ENCODE results near the gene CNTN1. TPM values are rescaled to one million over a fixed set of nuclear protein-coding genes. Genes with fewer than 3 reads are reported as not detected.

Gene CNTN1
- total and polyA plus RNA-seq, 9 donors: 21.8 to 123 (median 44.1) TPM

GRCh38 chr12:41032386-41032785 lies 340.1 kb downstream of the CNTN1 start:
- intact Hi-C loops (cut with DNase I): no loop called here
- no peaks in the 10 kb centered on the region for H3K36me3 ChIP-seq
- TF ChIP-seq CTCF (IDR thresholded peaks at IDR 0.05): no peak
- no peak for TF ChIP-seq EP300 (IDR thresholded peaks at IDR 0.05)
- TF ChIP-seq POLR2A (IDR thresholded peaks at IDR 0.05): no peak

GRCh38 chr12:41034686-41035085 lies 342.4 kb downstream of the CNTN1 start:
- H3K36me3 ChIP-seq: no peaks in the 10 kb centered on the region
- intact Hi-C loops (cut with DNase I): no loop called here
- no peak overlapping the region for H3K27ac ChIP-seq
- DNase-seq: peak in 1 of 5 donors; percentile 25
- H3K9me3 ChIP-seq: no peaks in the 10 kb centered on the region
- H3K27me3 ChIP-seq: no peaks in the 10 kb centered on the region
- TF ChIP-seq EP300 (IDR thresholded peaks at IDR 0.05) (no peak), POLR2A (IDR thresholded peaks at IDR 0.05) (no peak), CTCF (IDR thresholded peaks at IDR 0.05) (no peak)
- 26 to 38% (median 32%) methylated on average over 1 of the region's 1 CpG for WGBS, 3 donors
- no peak overlapping the region for H3K4me3 ChIP-seq
- no peaks in the 10 kb centered on the region for H3K4me1 ChIP-seq (ENCODE audit: insufficient read depth)

More at GRCh38 chr12:41032386-41032785, 340.1 kb downstream of the CNTN1 start:
- Histone ChIP-seq H3K4me3 (no peak overlapping the region), H3K27ac (no peak overlapping the region), H3K4me1 (ENCODE audit: insufficient read depth) (no peaks in the 10 kb centered on the region), H3K9me3 (no peaks in the 10 kb centered on the region), H3K27me3 (no peaks in the 10 kb centered on the region)
- no peak for DNase-seq

- intact Hi-C loops (cut with DNase I): no loop called here
- no peaks in the 10 kb centered on the region for H3K27me3 ChIP-seq
- H3K4me3 ChIP-seq: no peak overlapping the region
- H3K9me3 ChIP-seq: no peaks in the 10 kb centered on the region
- no peaks in the 10 kb centered on the region for H3K36me3 ChIP-seq
- H3K27ac ChIP-seq: no peak overlapping the region
- TF ChIP-seq EP300 (IDR thresholded peaks at IDR 0.05): no peak
- TF ChIP-seq POLR2A (IDR thresholded peaks at IDR 0.05): no peak
- TF ChIP-seq CTCF (IDR thresholded peaks at IDR 0.05): no peak
- DNase-seq: no peak
- no peaks in the 10 kb centered on the region for H3K4me1 ChIP-seq (ENCODE audit: insufficient read depth)
Observed at GRCh38 chr12:41039461-41039860, 347.2 kb downstream of the CNTN1 start.

GRCh38 chr12:41045509-41045908 lies 353.3 kb downstream of the CNTN1 start:
- intact Hi-C loops (cut with DNase I): no loop called here
- Histone ChIP-seq H3K27me3 (no peaks in the 10 kb centered on the region), H3K4me3 (no peak overlapping the region), H3K27ac (no peak overlapping the region), H3K4me1 (ENCODE audit: insufficient read depth) (no peaks in the 10 kb centered on the region), H3K9me3 (no peaks in the 10 kb centered on the region), H3K36me3 (no peaks in the 10 kb centered on the region)
- WGBS, 3 donors: 61 to 84% (median 82%) methylated on average over 1 of the region's 1 CpG
- no peak for DNase-seq
- no peak for TF ChIP-seq POLR2A (IDR thresholded peaks at IDR 0.05)
- TF ChIP-seq EP300 (IDR thresholded peaks at IDR 0.05): no peak
- no peak for TF ChIP-seq CTCF (IDR thresholded peaks at IDR 0.05)

- H3K27me3 ChIP-seq: no peaks in the 10 kb centered on the region
- no peaks in the 10 kb centered on the region for H3K9me3 ChIP-seq
- H3K4me1 ChIP-seq (ENCODE audit: insufficient read depth): no peaks in the 10 kb centered on the region
- TF ChIP-seq EP300 (IDR thresholded peaks at IDR 0.05) (no peak), CTCF (IDR thresholded peaks at IDR 0.05) (no peak), POLR2A (IDR thresholded peaks at IDR 0.05) (no peak)
- no peaks in the 10 kb centered on the region for H3K36me3 ChIP-seq
- DNase-seq: no peak
- no peak overlapping the region for H3K4me3 ChIP-seq
- no peak overlapping the region for H3K27ac ChIP-seq
- intact Hi-C loops (cut with DNase I): no loop called here
- WGBS, 3 donors: 68 to 80% (median 77%) methylated on average over 2 of the region's 2 CpGs
Observed at GRCh38 chr12:41049033-41049432, 356.8 kb downstream of the CNTN1 start.

Data from ovary (tissue), 9 donors.